Upper lobe of left lung (tissue), 6 donors: ENCODE data around the gene PER2. TPM values are rescaled to one million over a fixed set of nuclear protein-coding genes. Genes with fewer than 3 reads are reported as not detected.

Source experiments
- ATAC-seq, 2 donors: fragments of 200-7000 bp; cut with Tn5 transposase; one replicate each; pipeline ENCODE4 v1.9.1; 2022; ENCODE audit warnings: mild to moderate bottlenecking in 2 of 2, moderate library complexity in 2 of 2; ENCODE audit not compliant: low FRiP score in 2 of 2
- DNase-seq, 2 donors: peaks; one replicate each; pipeline ENCODE4 v3.0.0-alpha.2; 2019 to 2020
- H3K27ac ChIP-seq, 4 donors: fragments of 200-600 bp; sonication (generic); one replicate each; pipeline ENCODE4 v1.5.1; 2016 to 2019
- H3K27me3 ChIP-seq, 4 donors: fragments of 200-600 bp; sonication (generic); one replicate each; pipeline ENCODE4 v1.5.1; 2017 to 2019
- H3K36me3 ChIP-seq, 4 donors: fragments of 200-600 bp; sonication (generic); one replicate each; pipeline ENCODE4 v1.5.1; 2016 to 2019
- H3K4me1 ChIP-seq, 4 donors: fragments of 200-600 bp; sonication (generic); one replicate each; pipeline ENCODE4 v1.5.1; 2018 to 2019
- H3K4me3 ChIP-seq, 4 donors: fragments of 200-600 bp; sonication (generic); one replicate each; pipeline ENCODE4 v1.5.1; 2017 to 2019; ENCODE audit warnings: mild to moderate bottlenecking in 2 of 4, moderate library complexity in 1 of 4
- H3K9me3 ChIP-seq, 4 donors: fragments of 200-600 bp; sonication (generic); one replicate each; pipeline ENCODE4 v1.5.1; 2018 to 2019
- EP300 ChIP-seq, 4 donors: sonication (generic); formaldehyde crosslinking; IDR thresholded peaks; one replicate each; pipeline ENCODE4 v1.5.1; 2017; ENCODE audit warnings: antibody characterized with exemption in 4 of 4, control low read depth in 2 of 4
- POLR2A ChIP-seq, 4 donors: fragments of 450-650 bp; IDR thresholded peaks; one replicate each; pipeline ENCODE4 v1.5.1; 2016 to 2017; ENCODE audit warnings: antibody characterized with exemption in 4 of 4, mild to moderate bottlenecking in 2 of 4
- POLR2AphosphoS5 ChIP-seq, 2 donors: sonication (generic); formaldehyde crosslinking; IDR thresholded peaks; one replicate each; pipeline ENCODE4 v1.5.1; 2017; ENCODE audit warnings: antibody characterized with exemption in 2 of 2
- WGBS, 2 donors: methylation state at CpG; one replicate each; pipeline ENCODE4 v1.1.5; 2017 to 2018; 5-methylcytosine and 5-hydroxymethylcytosine counted together
- total RNA-seq, 6 donors: library from RNA; depleted of rRNA in 4 of 6; stranded (reverse); fragments of >200 nt in 4 of 6; gene quantifications; one replicate each; pipeline versions ENCODE4 v1.1.0 to v1.2.1, GENCODE V29; 2016 to 2021
- TF ChIP-seq, protein P1 (sequence below), 6 experiments: fragments of 450-650 bp in 4 of 6; fragments of 200-600 bp in 2 of 6; sonication (generic) in 2 of 6; IDR thresholded peaks; one replicate each; pipeline ENCODE4 v1.5.1; 2016 to 2019; ENCODE audit warnings: antibody characterized with exemption in 6 of 6
- donor health status: DM: no; HTN: no; CAD: no; lungs with moderate emphysema.
- donor health status: DM: no; HTN: yes; CAD: no; lungs with severe emphysema.

Gene PER2
- total RNA-seq, 6 donors from 2014 or later: 12.9 to 28.7 (median 18.1) TPM

DNA sequence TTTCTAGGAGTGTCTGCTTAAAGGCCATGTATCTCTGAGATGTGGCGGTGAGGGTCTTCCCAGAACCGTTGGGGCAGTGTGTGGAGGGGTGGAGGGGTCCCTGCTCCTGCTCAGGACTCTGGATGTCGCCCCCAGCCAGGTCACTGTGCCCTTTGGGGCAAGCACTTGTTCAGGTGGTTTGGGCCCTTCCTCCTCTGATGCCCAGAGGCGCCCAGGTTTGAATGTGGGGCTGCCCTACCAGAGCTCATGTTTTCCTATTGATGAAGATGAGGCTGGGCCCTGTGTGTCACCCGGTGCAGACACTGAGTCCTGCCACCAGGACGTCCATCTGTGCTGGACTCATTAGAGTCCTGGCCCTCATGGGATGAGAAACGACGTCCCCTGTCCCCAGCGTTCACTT is 14.3 kb upstream of the PER2 start:
- TF ChIP-seq EP300 (IDR thresholded peaks at IDR 0.05) (no peak), POLR2AphosphoS5 (IDR thresholded peaks at IDR 0.05) (no peak)
- TF ChIP-seq, protein P1, sequence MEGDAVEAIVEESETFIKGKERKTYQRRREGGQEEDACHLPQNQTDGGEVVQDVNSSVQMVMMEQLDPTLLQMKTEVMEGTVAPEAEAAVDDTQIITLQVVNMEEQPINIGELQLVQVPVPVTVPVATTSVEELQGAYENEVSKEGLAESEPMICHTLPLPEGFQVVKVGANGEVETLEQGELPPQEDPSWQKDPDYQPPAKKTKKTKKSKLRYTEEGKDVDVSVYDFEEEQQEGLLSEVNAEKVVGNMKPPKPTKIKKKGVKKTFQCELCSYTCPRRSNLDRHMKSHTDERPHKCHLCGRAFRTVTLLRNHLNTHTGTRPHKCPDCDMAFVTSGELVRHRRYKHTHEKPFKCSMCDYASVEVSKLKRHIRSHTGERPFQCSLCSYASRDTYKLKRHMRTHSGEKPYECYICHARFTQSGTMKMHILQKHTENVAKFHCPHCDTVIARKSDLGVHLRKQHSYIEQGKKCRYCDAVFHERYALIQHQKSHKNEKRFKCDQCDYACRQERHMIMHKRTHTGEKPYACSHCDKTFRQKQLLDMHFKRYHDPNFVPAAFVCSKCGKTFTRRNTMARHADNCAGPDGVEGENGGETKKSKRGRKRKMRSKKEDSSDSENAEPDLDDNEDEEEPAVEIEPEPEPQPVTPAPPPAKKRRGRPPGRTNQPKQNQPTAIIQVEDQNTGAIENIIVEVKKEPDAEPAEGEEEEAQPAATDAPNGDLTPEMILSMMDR (IDR thresholded peaks at IDR 0.05): no peak
- DNase-seq (peak in 1 of 2 donors; percentile 8), ATAC-seq (no peak)
- no peak overlapping the region for H3K4me3 ChIP-seq
- 80 to 97% methylated on average over 9 of the region's 9 CpGs for WGBS, 2 donors
- no peak overlapping the region for H3K27ac ChIP-seq
- no peaks in the 10 kb centered on the region for H3K9me3 ChIP-seq
- no peaks in the 10 kb centered on the region for H3K27me3 ChIP-seq
- H3K36me3 ChIP-seq: no peaks in the 10 kb centered on the region
- H3K4me1 ChIP-seq: peaks cover 0 to 22% (median 10%) of the 10 kb centered on the region in 4 donors

DNA sequence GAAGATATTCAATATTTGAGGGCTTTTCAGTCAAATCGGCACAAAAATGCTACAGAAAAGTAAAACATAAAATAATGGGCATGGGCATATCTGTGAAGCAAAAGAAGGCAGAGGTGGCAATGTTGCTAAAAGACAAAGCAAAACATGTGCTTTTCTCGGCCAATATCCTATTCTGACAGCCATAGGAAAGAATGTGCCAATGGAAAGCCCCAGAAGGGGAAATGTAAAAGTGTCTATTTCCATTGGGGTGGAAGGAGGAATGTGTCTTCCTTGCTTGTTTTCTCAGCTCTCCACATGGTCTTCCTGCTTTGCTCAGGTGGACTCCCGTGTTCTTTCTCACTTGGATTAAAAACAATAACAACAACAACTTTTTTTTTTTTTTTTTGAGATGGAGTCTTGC is 13.7 kb upstream of the PER2 start:
- TF ChIP-seq POLR2AphosphoS5 (IDR thresholded peaks at IDR 0.05) (no peak), EP300 (IDR thresholded peaks at IDR 0.05) (no peak), POLR2A (IDR thresholded peaks at IDR 0.05) (no peak)
- TF ChIP-seq, protein P1 (IDR thresholded peaks at IDR 0.05): no peak
- Histone ChIP-seq H3K27ac (no peak overlapping the region), H3K36me3 (no peaks in the 10 kb centered on the region), H3K4me1 (peaks cover 0 to 22% (median 10%) of the 10 kb centered on the region in 4 donors), H3K4me3 (no peak overlapping the region), H3K9me3 (no peaks in the 10 kb centered on the region), H3K27me3 (no peaks in the 10 kb centered on the region)
- WGBS, 2 donors: 82 to 86% methylated on average over 3 of the region's 3 CpGs
- no peak for DNase-seq
- ATAC-seq: no peak

DNA sequence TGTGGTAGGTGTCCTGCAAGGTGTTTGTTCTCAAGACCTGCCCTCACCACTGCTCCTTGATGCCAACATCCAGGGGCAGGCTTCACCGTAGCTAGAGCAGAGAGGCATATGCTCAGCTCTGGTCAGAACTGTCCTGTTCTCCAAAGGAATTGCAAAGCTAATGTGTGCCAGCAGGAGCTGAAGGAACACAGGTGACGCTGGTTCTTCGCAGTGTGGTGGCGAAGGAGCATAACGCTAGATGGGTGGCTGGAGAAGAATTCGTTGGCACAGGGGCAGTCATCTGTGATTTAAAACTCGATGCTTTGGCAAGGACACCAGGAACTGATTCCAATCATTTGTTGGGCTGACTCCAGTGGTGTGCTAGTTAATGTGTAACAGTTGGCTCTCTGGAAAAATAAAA is 11.4 kb upstream of the PER2 start:
- H3K9me3 ChIP-seq: no peaks in the 10 kb centered on the region
- H3K4me1 ChIP-seq: peaks cover 0 to 22% (median 10%) of the 10 kb centered on the region in 4 donors
- no peak overlapping the region for H3K4me3 ChIP-seq
- 47 to 63% methylated on average over 6 to 7 of the region's 7 CpGs for WGBS, 2 donors
- no peaks in the 10 kb centered on the region for H3K27me3 ChIP-seq
- no peak for TF ChIP-seq EP300 (IDR thresholded peaks at IDR 0.05)
- TF ChIP-seq, protein P1 (IDR thresholded peaks at IDR 0.05): peak in 1 of 6 experiments; percentile 16
- H3K36me3 ChIP-seq: no peaks in the 10 kb centered on the region
- DNase-seq (peak in 1 of 2 donors; percentile 21), ATAC-seq (peak in 1 of 2 donors; percentile 69)
- H3K27ac ChIP-seq: no peak overlapping the region

DNA sequence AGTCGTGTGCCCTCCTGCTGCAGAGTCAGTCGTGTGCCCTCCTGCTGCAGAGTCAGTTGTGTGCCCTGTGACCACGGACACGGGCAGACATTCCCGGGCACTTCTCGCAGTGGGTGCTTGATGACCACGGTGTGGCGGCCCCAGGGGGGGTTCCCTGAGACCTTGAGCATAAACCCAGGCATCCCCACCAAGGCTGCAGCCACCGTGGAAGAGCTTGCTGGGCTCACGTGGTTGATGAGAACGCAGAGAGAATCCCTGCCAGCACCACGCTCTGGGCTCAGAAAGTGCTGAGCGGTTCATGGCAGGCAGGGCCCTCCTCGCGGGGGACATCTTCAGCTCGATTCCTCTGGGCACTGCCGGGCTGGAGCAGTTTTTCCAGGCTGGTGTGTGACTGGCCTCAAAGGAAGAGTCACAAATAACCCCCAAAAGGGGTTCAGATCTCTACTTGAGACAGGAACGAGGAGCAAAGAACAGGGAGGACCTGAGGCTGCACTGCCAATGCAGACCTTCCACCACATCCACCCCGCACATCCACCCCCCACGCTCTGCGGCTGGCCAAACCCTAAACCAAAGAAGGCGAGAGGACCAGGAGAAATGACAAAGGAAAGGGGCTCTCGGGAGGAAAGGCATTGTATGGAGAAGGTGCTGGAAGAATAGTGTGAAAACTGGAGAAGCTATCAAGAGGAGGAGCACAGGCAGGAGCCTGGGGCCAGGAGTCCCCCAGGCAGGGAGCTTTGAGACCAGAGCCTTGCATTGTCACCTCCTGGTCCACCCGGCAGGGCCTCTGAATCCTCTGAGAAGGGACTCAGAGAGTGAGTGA is 8.4 kb upstream of the PER2 start:
- peak in 1 of 2 donors; percentile 54 for DNase-seq
- 83 to 89% methylated on average over 13 to 24 of the region's 24 CpGs for WGBS, 2 donors
- no peak overlapping the region for H3K4me3 ChIP-seq
- ATAC-seq: no peak
- TF ChIP-seq, protein P1 (IDR thresholded peaks at IDR 0.05): no peak
- TF ChIP-seq POLR2AphosphoS5 (IDR thresholded peaks at IDR 0.05): no peak
- no peak for TF ChIP-seq EP300 (IDR thresholded peaks at IDR 0.05)
- TF ChIP-seq POLR2A (IDR thresholded peaks at IDR 0.05): no peak
- no peaks in the 10 kb centered on the region for H3K9me3 ChIP-seq
- peaks cover 0 to 22% (median 10%) of the 10 kb centered on the region in 4 donors for H3K4me1 ChIP-seq
- H3K27ac ChIP-seq: no peak overlapping the region
- H3K27me3 ChIP-seq: no peaks in the 10 kb centered on the region
- H3K36me3 ChIP-seq: no peaks in the 10 kb centered on the region
